Measurements from ENCODE around the gene TAC3. TPM values are rescaled to one million over a fixed set of nuclear protein-coding genes. Genes with fewer than 3 reads are reported as not detected.

Gene TAC3
- total and polyA plus RNA-seq, 2 donors (not counting 3 experiments of a cell fraction or from before 2014, with no cell fraction given), result not detected

DNA sequence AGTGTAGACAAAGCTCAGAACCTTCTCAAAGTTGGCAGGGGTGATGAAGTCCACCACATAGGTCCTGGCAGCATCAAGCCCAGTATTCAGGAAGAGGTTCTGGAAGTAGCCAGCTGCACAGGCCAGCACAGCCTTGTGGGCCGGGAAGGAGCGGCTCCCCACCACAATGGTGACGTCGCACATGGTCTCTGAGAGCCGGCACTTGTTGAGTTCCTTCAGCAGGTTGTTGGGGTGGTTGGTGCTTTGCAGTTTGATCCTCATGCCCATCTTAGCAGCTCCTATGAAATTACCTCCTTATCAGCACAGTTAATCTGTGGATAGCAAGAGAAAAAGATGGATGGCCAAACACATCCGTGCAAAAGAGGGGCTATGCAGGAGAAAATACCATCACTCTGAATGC is 11.7 kb downstream of the TAC3 start:
- no peak for FAIRE-seq
- Histone ChIP-seq H2AFZ (ENCODE audit: low read depth, low read length) (no peak overlapping the region), H3K9ac (replicated peaks; ENCODE audit: extremely low read depth, insufficient read depth, low read length) (no peak overlapping the region), H3K4me1 (ENCODE audit: control insufficient read depth, extremely low read depth, insufficient read depth, low read length) (peaks cover 8% of the 10 kb centered on the region), H3K9me1 (replicated peaks; ENCODE audit: control insufficient read depth, extremely low read depth, insufficient read depth, low read length) (no peaks in the 10 kb centered on the region), H3K36me3 (ENCODE audit: control insufficient read depth in 2 of 2, extremely low read depth in 1 of 2, insufficient read depth in 2 of 2, low read length in 2 of 2) (peaks cover 0 to 30% of the 10 kb centered on the region in 2 experiments), H3K4me2 (ENCODE audit: insufficient read depth, low read length) (no peak overlapping the region), H3K4me3 (replicated peaks in 1 of 3; ENCODE audit: insufficient read depth in 1 of 3, low read depth in 1 of 3, low read length in 3 of 3) (no peak overlapping the region), H3K27me3 (ENCODE audit: control insufficient read depth in 2 of 2, insufficient read depth in 2 of 2, low read length in 2 of 2) (no peaks in the 10 kb centered on the region), H4K20me1 (replicated peaks; ENCODE audit: control insufficient read depth, extremely low read depth, insufficient read depth, low read length) (no peaks in the 10 kb centered on the region), H3K27ac (ENCODE audit: insufficient read depth, low read depth, low read length) (no peak overlapping the region), H3K9me3 (replicated peaks; ENCODE audit: control insufficient read depth, insufficient read depth, low read length) (no peaks in the 10 kb centered on the region), H3K79me2 (ENCODE audit: control insufficient read depth, insufficient read depth, low read length) (peaks cover 19% of the 10 kb centered on the region)
- no TSS peak for BruUV-seq (replicated peaks)
- intact Hi-C loops (cut with micrococcal nuclease) (loop anchor here (5.0 kb wide), 1 partner anchor 57 kb away; no protein-coding TSS in a partner anchor), dilution Hi-C loops (cut with MboI; ENCODE audit: extremely low pct_ligation_motif_present, low sequenced_read_pairs) (no loop called here)
- no peak for DNase-seq (ENCODE audit: low read depth, low spot score)
- ChIA-PET CTCF (interaction anchor here (0.9 to 5.5 kb wide), 9 partner anchors 12 to 251 kb away, joined by 3 to 32 read pairs (median 5); partner anchors contain the start of genes STAT6 and TAC3), POLR2A (interaction anchor here (0.6 kb wide), 1 partner anchor 247 kb away, joined by 3 read pairs; no protein-coding TSS in a partner anchor)
- TF ChIP-seq, protein P1, sequence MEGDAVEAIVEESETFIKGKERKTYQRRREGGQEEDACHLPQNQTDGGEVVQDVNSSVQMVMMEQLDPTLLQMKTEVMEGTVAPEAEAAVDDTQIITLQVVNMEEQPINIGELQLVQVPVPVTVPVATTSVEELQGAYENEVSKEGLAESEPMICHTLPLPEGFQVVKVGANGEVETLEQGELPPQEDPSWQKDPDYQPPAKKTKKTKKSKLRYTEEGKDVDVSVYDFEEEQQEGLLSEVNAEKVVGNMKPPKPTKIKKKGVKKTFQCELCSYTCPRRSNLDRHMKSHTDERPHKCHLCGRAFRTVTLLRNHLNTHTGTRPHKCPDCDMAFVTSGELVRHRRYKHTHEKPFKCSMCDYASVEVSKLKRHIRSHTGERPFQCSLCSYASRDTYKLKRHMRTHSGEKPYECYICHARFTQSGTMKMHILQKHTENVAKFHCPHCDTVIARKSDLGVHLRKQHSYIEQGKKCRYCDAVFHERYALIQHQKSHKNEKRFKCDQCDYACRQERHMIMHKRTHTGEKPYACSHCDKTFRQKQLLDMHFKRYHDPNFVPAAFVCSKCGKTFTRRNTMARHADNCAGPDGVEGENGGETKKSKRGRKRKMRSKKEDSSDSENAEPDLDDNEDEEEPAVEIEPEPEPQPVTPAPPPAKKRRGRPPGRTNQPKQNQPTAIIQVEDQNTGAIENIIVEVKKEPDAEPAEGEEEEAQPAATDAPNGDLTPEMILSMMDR (IDR thresholded peaks at IDR 0.05; ENCODE audit: extremely low read depth in 1 of 2, insufficient read depth in 1 of 2, low read depth in 1 of 2, low read length in 2 of 2), result no peak
- no peak for TF ChIP-seq JUN (IDR thresholded peaks at IDR 0.05; ENCODE audit: borderline replicate concordance, insufficient read depth, insufficient read length, low read depth)
- no peak for TF ChIP-seq EZH2 (IDR thresholded peaks at IDR 0.05; ENCODE audit: borderline replicate concordance, low read depth, low read length, severe bottlenecking)
- TF ChIP-seq MYC (IDR thresholded peaks at IDR 0.05; ENCODE audit: low read depth, low read length), result no peak
- TF ChIP-seq, protein P2, sequence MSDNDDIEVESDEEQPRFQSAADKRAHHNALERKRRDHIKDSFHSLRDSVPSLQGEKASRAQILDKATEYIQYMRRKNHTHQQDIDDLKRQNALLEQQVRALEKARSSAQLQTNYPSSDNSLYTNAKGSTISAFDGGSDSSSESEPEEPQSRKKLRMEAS (IDR thresholded peaks at IDR 0.05; ENCODE audit: insufficient read depth, insufficient read length), result no peak
- TF ChIP-seq POLR2AphosphoS5 (IDR thresholded peaks at IDR 0.05; ENCODE audit: insufficient read depth, low read depth, low read length), result no peak
- TF ChIP-seq FOS (IDR thresholded peaks at IDR 0.05; ENCODE audit: borderline replicate concordance, insufficient read depth, low read length), result no peak
- no peak for TF ChIP-seq GATA2 (IDR thresholded peaks at IDR 0.05; ENCODE audit: insufficient read depth, insufficient read length, low read depth, low read length)
- TF ChIP-seq POLR2A (IDR thresholded peaks at IDR 0.05; ENCODE audit: low read depth, low read length), result no peak

Measured in endothelial cell of umbilical vein (primary cell).